WTC11 (cell line): Measurements from ENCODE around the gene HK2. TPM values are rescaled to one million over a fixed set of nuclear protein-coding genes. Genes with fewer than 3 reads are reported as not detected.

Experiments used
- ATAC-seq: fragments of 200-7000 bp; cut with Tn5 transposase; 2 replicates; pipeline ENCODE4 v1.10.0; 2021; ENCODE audit warnings: mild to moderate bottlenecking, moderate library complexity
- CTCF ChIA-PET: fragments of 300-600 bp; sonication (Branson Sonifier 250); formaldehyde crosslinking; loops from one replicate; lab custom pipeline; 2021; ENCODE audit warnings: antibody characterized with exemption; lab: Charles Lee
- POLR2A ChIA-PET: fragments of 350-600 bp; sonication (Branson Sonifier 250); formaldehyde crosslinking; loops from one replicate; lab custom pipeline; 2021; ENCODE audit warnings: antibody characterized with exemption; lab: Charles Lee
- DNase-seq: peaks from one replicate; pipeline ENCODE4 v3.0.0; 2021; ENCODE audit warnings: low spot score
- H3K27ac Mint-ChIP-seq: 2 replicates; pipeline ENCODE4 v1.8.0; 2021; ENCODE audit warnings: mixed read lengths
- H3K27me3 Mint-ChIP-seq: 2 replicates; pipeline ENCODE4 v1.8.0; 2021; ENCODE audit warnings: low read depth, mild to moderate bottlenecking, moderate library complexity, mixed read lengths
- H3K36me3 Mint-ChIP-seq: 2 replicates; pipeline ENCODE4 v1.8.0; 2021; ENCODE audit warnings: mixed read lengths
- H3K4me1 Mint-ChIP-seq: 2 replicates; pipeline ENCODE4 v1.8.0; 2022; ENCODE audit warnings: mixed read lengths
- H3K4me3 Mint-ChIP-seq: 2 replicates; pipeline ENCODE4 v1.8.0; 2021; ENCODE audit warnings: mild to moderate bottlenecking, moderate library complexity, mixed read lengths
- H3K9me3 Mint-ChIP-seq: 2 replicates; pipeline ENCODE4 v1.8.0; 2021; ENCODE audit warnings: mixed read lengths
- AR ChIP-seq: fragments of 250-450 bp; sonication (Bioruptor Pico); IDR thresholded peaks from 2 replicates; pipeline ENCODE4 v1.9.0; 2021; ENCODE audit warnings: mild to moderate bottlenecking
- ATF6 ChIP-seq: sonication (generic); formaldehyde crosslinking; IDR thresholded peaks from 2 replicates; pipeline ENCODE4 v1.8.1; 2023; ENCODE audit warnings: mild to moderate bottlenecking, missing genetic modification reagents
- ERG ChIP-seq: fragments of 250-450 bp; sonication (Bioruptor Pico); IDR thresholded peaks from 2 replicates; pipeline ENCODE4 v1.8.0; 2021; ENCODE audit warnings: mild to moderate bottlenecking
- MLX ChIP-seq: sonication (generic); formaldehyde crosslinking; IDR thresholded peaks from 2 replicates; pipeline ENCODE4 v1.8.1; 2023; ENCODE audit warnings: mild to moderate bottlenecking, missing genetic modification reagents, moderate library complexity
- NFYB ChIP-seq: sonication (generic); formaldehyde crosslinking; conservative IDR thresholded peaks from 2 replicates; pipeline ENCODE4 v1.8.0; 2022; ENCODE audit warnings: low read depth, missing genetic modification reagents
- PRRX2 ChIP-seq: fragments of 250-450 bp; sonication (Bioruptor Pico); IDR thresholded peaks from 2 replicates; pipeline ENCODE4 v1.8.0; 2021; ENCODE audit warnings: mild to moderate bottlenecking
- RORB ChIP-seq: fragments of 250-450 bp; sonication (Bioruptor Pico); IDR thresholded peaks from 2 replicates; pipeline ENCODE4 v1.9.0; 2021; ENCODE audit warnings: mild to moderate bottlenecking
- SMAD4 ChIP-seq: sonication (generic); formaldehyde crosslinking; IDR thresholded peaks from 2 replicates; pipeline ENCODE4 v1.8.0; 2022; ENCODE audit warnings: mild to moderate bottlenecking, missing genetic modification reagents
- TEAD4 ChIP-seq: sonication (generic); formaldehyde crosslinking; IDR thresholded peaks from 2 replicates; pipeline ENCODE4 v1.8.0; 2022; ENCODE audit warnings: mild to moderate bottlenecking, missing genetic modification reagents
- USF2 ChIP-seq: sonication (generic); formaldehyde crosslinking; IDR thresholded peaks from 2 replicates; pipeline ENCODE4 v1.8.1; 2023; ENCODE audit warnings: mild to moderate bottlenecking, missing genetic modification reagents, moderate library complexity
- ZNF138 ChIP-seq: sonication (generic); formaldehyde crosslinking; conservative IDR thresholded peaks from 2 replicates; pipeline ENCODE4 v1.8.1; 2022; ENCODE audit warnings: mild to moderate bottlenecking, moderate library complexity, missing genetic modification reagents
- total RNA-seq: library from RNA; stranded (reverse); gene quantifications from 3 replicates; pipeline ENCODE4 v1.2.3, GENCODE V29; 2021

The HK2 gene
- total RNA-seq, 1 experiment from 2014 or later: 61.6 TPM

- Mint-ChIP-seq H3K9me3 (no peaks in the 10 kb centered on the region), H3K27ac (no peak overlapping the region), H3K4me1 (peaks cover 16% of the 10 kb centered on the region), H3K36me3 (no peaks in the 10 kb centered on the region), H3K4me3 (no peak overlapping the region), H3K27me3 (no peaks in the 10 kb centered on the region; the same call in 1 of the 2 replicates)
- CTCF ChIA-PET: interaction anchor here (0.6 kb wide), 1 partner anchor 1206 kb away, joined by 3 read pairs; no protein-coding TSS in a partner anchor
- DNase-seq: no peak
- POLR2A ChIA-PET: no interaction called here
- no peak for ATAC-seq
- TF ChIP-seq AR: no peak
- TF ChIP-seq ERG (CRISPR knock-in tag): no peak
- no peak for TF ChIP-seq USF2 (CRISPR knock-in tag)
- no peak for TF ChIP-seq ATF6
- no peak for TF ChIP-seq NFYB (CRISPR knock-in tag)
- TF ChIP-seq RORB (CRISPR knock-in tag): no peak
- TF ChIP-seq TEAD4 (CRISPR knock-in tag): no peak
- no peak for TF ChIP-seq PRRX2 (CRISPR knock-in tag)
- no peak for TF ChIP-seq SMAD4 (CRISPR knock-in tag)
- no peak for TF ChIP-seq MLX (CRISPR knock-in tag)
Observed at GRCh38 chr2:74819702-74820101, 14.2 kb upstream of the HK2 start.

GRCh38 chr2:74821177-74822126 is 12.5 kb upstream of the HK2 start:
- no peak for TF ChIP-seq MLX (CRISPR knock-in tag)
- TF ChIP-seq TEAD4 (CRISPR knock-in tag): no peak
- no peak for TF ChIP-seq ZNF138
- CTCF ChIA-PET: interaction anchor here (0.7 kb wide), 1 partner anchor 15 kb away, joined by 3 read pairs; no protein-coding TSS in a partner anchor
- Mint-ChIP-seq H3K36me3 (no peaks in the 10 kb centered on the region), H3K4me3 (no peak overlapping the region), H3K9me3 (no peaks in the 10 kb centered on the region), H3K4me1 (peaks cover 16% of the 10 kb centered on the region), H3K27me3 (no peaks in the 10 kb centered on the region; the same call in 1 of the 2 replicates), H3K27ac (no peak overlapping the region)
- ATAC-seq: no peak
- POLR2A ChIA-PET: no interaction called here
- DNase-seq: no peak
